22Rv1 (cell line): Measurements from ENCODE around the gene CLDN10.

Experiments used
- ZFX ChIP-seq: fragments of 450-650 bp; IDR thresholded peaks from 2 replicates; pipeline ENCODE4 v1.6.1; 2017; ENCODE audit warnings: antibody characterized with exemption, borderline replicate concordance
- TF ChIP-seq, protein P1 (sequence below): fragments of 450-650 bp; IDR thresholded peaks from 2 replicates; pipeline ENCODE4 v1.5.1; 2017; ENCODE audit warnings: mild to moderate bottlenecking

- TF ChIP-seq, protein P1, sequence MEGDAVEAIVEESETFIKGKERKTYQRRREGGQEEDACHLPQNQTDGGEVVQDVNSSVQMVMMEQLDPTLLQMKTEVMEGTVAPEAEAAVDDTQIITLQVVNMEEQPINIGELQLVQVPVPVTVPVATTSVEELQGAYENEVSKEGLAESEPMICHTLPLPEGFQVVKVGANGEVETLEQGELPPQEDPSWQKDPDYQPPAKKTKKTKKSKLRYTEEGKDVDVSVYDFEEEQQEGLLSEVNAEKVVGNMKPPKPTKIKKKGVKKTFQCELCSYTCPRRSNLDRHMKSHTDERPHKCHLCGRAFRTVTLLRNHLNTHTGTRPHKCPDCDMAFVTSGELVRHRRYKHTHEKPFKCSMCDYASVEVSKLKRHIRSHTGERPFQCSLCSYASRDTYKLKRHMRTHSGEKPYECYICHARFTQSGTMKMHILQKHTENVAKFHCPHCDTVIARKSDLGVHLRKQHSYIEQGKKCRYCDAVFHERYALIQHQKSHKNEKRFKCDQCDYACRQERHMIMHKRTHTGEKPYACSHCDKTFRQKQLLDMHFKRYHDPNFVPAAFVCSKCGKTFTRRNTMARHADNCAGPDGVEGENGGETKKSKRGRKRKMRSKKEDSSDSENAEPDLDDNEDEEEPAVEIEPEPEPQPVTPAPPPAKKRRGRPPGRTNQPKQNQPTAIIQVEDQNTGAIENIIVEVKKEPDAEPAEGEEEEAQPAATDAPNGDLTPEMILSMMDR: no peak
- TF ChIP-seq ZFX: no peak
Measured at GRCh38 chr13:95604556-95604915, 52.0 kb downstream of the CLDN10 start.
